T-helper 2 cell (primary cell): ENCODE measurements around the gene DPAGT1.
"Not testable (repeated sequence)": the region's sequence is repeated elsewhere in the genome, so short reads cannot be mapped to it uniquely, and the experiment has no call there.

Source experiments
- DNase-seq, 5 experiments: peaks; one replicate each; pipeline versions ENCODE4 v3.0.0 to v3.0.0-alpha.2; 2012 to 2022
- total RNA-seq, 2 donors: gene quantifications; one replicate each; lab custom pipeline; 2026; lab: John Stamatoyannopoulos, UW

Gene DPAGT1
- total RNA-seq = 8.1 to 13.9 reads per million in 2 donors

DNA sequence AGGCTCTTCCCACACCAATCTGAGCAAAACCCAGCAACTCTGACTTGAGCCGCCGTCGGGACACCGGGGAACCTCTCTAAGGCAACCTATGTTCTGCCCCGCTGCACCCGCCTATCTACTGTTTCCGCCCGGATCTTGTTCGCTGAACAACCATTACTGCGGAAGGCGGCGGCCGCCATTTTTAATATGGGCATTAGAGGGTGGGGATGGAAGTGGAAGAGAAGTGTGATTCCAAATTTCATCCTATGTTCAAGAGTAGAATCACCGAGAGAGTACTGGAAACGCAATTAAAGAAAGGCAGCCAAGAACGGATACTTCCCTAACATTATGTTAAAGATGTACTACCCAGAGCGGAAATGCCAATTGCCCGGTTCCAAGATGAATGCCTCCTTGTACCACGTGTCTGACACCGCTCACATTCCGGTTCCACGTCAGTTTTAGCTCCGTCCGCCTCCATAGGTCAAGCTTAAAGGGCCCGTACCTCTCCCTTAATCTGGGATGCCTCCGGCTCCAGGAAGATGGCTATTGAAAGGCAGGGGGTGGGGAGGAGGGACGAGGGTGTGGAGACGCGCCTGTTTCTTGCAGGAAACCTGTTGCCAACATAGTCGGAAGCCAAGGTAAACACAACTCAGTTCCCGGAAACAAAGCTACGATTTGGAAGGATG, at the start of gene DPAGT1:
Gene DPAGT1, minus strand, starts transcription at position 95 of the 665 bp plus-strand sequence. CDS start 198 bp downstream, outside the sequence.
- DNase-seq = peak; percentile 63 to 94 (median 78)

GRCh38 chr11:119149786-119150275, 48.2 kb upstream of the DPAGT1 start:
- DNase-seq = no peak

DNA sequence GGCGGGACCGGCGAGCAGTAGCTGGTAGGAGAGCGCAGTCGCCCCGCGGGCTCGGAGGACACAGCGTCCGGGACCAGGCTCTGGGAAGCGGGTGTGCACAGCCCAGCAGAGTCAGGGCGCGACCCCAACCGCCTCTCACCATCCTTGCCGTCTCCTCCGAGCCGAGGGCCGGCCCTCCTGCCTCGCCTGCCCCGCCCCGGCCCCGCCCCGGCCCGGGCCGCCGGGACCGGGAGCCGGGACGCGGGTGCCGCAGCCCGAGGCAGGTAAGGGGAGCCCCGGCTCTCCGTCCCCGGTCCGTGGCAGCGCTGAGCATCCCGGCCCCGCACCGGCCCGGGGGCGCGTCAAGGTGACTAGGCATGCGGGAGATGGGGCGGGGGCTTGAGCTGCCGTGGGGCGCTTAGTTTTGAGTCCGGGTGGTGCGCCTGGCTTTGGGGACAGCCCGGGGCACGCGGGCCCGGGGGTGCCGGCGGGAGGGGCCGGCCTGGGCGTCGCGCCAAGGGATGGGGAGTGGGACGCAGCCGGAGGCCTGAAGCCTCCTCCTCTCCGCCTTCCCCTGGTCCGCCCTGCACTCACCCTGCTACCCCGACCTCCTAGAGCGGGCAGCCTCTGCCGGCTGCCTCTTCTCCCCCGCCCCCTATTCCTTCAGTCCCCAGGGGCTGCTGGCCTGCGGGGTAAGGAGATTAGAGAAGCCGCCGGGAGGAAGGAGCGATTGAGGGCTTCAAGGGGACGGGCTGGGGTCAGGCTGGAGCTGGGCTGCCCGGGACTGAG, 47.5 kb upstream of the DPAGT1 start, which contains the start of gene ABCG4:
Gene ABCG4, plus strand, starts transcription at position 35 of the 768 bp plus-strand sequence. CDS start 914 bp downstream, outside the sequence.
- peak in 3 of 5 experiments; percentile 8 to 18 (median 10) for DNase-seq

- no peak for DNase-seq
These were observed 47.0 kb upstream of the DPAGT1 start for GRCh38 chr11:119148720-119149017.

- DNase-seq = peak in 1 of 5 experiments; percentile 21
These were observed 46.1 kb upstream of the DPAGT1 start for GRCh38 chr11:119147604-119148333.

GRCh38 chr11:119145551-119145950, 43.9 kb upstream of the DPAGT1 start:
- DNase-seq = no peak

DNA sequence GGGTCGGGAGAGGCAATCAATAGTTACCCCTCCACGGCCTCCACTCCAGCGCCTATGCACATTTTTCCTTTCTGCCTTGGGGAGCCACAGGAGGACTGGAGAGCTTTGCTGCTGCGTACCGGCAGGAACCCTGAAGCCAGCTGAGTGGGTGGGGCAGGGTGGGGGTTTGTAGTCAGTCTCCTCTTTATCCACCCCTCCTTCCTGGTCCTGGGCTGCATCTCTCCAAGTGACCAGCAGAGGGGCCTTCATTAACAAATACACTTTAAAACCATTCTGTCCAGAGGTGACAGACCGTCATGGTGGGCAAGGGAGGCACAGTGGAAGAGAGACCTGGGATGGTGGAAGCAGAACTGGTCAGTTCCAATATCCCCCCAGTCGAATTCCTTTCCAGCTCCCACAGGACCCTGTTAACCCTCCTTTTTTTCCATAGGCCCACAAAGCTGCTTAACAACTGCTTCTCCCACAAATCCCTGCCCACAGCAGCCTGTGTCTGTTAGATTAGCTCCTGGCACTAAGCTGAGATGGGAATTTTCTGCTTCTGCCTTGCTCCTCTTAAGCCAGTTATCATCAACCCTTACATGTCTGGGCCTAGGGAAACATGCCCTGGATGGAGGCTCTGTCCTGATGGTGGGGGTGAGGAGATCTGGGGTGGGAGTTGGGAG, 43.3 kb upstream of the DPAGT1 start:
- DNase-seq = peak in 1 of 5 experiments; percentile 38

DNA sequence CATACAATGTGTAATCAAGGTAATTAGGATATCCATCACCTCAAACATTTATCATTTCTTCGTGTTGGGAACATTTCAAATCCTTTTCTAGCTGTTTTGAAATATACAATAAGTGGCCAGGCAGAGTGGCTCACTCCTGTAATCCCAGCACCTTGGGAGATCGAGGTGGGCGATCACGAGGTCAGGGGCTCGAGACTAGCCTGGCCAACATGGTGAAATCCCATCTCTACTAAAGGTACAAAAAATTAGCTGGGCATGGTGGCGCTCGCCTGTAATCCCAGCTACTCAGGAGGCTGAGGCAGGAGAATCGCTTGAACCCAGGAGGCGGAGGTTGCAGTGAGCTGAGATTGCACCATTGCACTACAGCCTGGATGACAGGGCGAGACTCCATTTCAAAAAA, 37.6 kb upstream of the DPAGT1 start:
- DNase-seq = not testable (repeated sequence)

GRCh38 chr11:119134389-119134978, 32.8 kb upstream of the DPAGT1 start:
- no peak for DNase-seq

DNA sequence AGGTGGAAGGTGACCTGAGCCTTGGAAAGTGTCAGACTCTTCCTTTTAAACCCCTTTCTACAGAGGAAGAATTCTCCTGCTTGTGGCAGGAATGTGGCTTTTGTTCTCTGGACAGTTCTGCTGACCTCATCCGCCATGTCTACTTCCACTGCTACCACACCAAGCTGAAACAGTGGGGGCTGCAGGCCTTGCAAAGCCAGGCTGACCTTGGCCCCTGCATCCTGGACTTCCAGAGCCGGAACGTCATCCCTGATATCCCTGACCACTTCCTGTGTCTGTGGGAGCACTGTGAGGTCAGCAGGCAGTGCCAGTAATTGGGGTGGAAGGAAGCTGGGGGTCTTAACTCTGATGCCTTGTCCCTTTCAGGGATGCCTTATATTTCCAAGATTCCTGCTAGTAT, 29.0 kb upstream of the DPAGT1 start:
- DNase-seq = no peak

GRCh38 chr11:119126675-119127268, 25.1 kb upstream of the DPAGT1 start:
- DNase-seq = no peak

GRCh38 chr11:119125821-119126220, 24.2 kb upstream of the DPAGT1 start:
- DNase-seq = no peak

- DNase-seq = no peak
These were observed 20.1 kb upstream of the DPAGT1 start for GRCh38 chr11:119121811-119122124.

- DNase-seq = peak; percentile 99 to 100 (median 100)
These were observed 19.6 kb upstream of the DPAGT1 start, which contains the start of gene HINFP for GRCh38 chr11:119121008-119121810. TSS of gene HINFP (plus strand) at chr11:119121580. CDS start at chr11:119126945, 5,365 bp downstream.

DNA sequence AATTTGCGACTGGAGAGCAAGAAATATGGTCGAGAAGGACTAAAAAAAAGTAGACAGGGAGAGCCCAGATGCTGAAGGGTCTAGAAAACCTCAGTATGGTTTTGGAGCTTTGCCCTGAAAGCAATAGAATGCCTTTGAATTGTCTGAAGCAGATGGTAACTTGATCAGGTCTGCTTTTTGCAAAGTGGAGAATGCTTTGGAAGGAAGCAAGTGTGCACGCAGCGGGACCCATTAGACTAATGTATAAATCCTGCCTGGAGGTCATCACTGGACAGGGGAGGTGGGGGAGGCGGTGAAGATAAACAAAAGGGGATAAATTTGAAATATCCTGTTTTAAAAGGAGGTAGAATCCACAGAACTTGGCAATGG, 19.0 kb upstream of the DPAGT1 start:
- DNase-seq = no peak

DNA sequence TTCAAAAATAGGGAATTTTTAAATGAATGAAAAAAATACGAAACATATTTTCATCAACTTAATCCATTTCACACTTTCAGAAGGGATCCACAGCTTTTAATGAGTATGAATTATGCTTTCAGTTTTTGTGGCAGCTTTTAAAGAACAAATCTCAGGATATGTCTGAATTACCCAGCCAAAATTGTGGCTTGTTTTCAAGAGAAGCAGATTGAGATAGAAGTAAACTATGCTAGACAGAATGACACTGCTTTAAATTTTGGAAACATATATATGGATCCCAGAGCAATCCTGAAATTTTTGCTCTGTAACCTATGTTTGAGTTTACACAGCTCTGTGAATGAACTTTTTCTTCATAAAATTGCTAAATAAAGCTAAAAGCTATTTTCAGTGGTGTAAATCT, 17.3 kb upstream of the DPAGT1 start:
- DNase-seq = no peak

- DNase-seq = no peak
These were observed 16.6 kb upstream of the DPAGT1 start for GRCh38 chr11:119118227-119118626.

DNA sequence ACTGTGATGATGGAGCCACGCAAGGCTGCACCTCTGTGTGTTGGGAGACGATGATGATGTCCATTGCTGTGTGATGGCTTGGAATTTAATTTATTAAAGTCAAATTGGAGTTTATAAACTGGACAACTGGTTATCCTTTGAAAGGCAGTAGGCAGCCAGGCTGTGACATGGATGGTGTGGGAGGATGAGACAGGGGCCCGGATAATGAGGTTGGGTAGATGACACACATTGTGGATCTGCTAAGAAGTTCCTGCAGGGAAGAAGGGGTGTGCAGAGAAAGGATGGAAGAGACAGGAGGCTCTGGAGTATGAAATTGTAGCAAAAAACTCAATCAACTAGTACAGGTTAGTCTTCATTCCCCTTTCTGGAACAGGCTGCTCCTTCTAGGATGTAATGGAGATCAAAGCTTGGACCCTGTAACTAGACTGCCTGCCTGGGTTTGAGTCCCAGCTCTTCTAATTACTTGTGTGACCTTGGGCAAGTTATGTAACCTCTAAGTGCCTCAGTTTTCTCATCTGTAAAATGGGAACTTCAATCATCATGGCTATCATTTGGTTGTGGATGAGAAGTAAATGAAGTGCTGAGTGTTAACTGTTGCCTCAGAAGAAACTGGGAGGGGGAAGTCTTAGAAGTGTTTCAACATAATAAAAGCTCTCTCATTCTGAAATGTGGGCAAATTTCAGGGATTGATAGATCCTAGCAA, 15.5 kb upstream of the DPAGT1 start:
- no peak for DNase-seq

- no peak for DNase-seq
These were observed 14.9 kb upstream of the DPAGT1 start for GRCh38 chr11:119116601-119117000.

DNA sequence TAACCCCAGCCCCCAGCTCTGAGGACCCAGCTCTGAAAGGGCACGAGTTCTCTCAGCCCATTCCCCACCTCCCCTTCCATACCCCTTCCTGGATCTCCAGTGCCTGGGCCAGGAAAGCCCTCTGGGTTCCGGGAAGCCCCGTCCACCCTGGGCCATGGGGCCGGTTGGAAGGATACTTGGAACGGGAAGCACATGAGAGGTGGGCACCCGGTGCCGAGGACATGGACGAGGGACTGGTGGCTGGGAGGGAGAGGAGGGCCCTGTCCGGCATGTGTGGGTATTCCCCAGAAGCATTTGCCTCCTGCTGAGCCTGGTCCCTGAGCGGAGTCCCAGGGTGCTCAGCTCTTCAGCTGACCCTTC, 14.6 kb upstream of the DPAGT1 start:
- DNase-seq = no peak
